T-helper 2 cell (primary cell): ENCODE results near the gene EMID1.

Source experiments
- DNase-seq, 5 experiments: peaks; one replicate each; pipeline versions ENCODE4 v3.0.0 to v3.0.0-alpha.2; 2012 to 2022

EMID1 gene

GRCh38 chr22:29195118-29195963, 10.4 kb upstream of the EMID1 start:
- no peak for DNase-seq

DNA sequence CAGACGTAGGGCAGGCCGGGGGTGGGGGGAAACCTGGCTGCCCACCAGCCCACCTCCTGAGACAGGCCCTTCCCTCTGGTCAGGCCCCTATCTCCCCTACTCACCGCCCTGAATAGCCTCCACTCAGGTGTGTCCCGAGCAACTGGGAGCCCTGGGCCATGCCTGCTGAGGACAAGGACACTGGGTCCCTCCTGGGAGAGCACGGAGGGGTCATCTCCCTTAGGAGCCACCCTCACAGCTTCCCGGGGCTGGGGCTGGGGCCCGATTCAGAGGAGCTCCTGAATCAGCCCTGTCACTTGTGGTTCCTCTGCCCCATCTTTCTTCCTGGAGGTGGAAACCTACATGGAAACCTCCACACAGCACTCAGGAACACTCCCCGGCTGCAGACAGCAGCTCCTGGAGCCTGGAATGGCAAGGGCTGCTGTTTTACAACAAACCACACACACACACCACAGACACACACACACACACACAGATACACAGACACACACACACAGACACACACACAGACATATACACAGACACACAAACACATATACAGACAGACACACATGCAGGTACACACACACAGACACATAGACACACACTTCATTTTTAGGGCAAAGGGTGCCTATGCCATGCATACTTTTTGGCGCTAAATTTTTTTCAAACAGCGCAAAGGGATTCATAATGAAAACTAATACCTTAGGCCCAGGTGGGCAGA, 9.6 kb upstream of the EMID1 start:
- no peak for DNase-seq

DNA sequence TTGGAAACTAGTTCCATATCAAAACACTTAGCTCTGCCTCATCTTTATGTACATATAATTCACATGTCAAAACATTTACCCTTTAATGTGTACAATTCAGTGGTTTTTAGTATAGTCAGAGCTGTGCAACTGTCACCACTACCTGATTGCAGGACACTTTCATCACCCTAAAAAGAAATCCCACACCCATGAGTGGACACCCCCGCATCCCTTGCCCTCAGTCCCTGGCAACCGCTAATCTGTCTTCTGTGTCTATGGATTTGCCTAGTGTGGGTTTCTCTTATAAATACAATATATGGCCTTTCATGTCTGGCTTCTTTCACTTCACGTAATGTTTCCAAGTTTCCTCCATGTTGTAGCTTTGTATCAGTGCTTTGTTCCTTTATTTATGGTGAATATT, 8.6 kb upstream of the EMID1 start:
- DNase-seq, result no peak

- no peak for DNase-seq
Observed at GRCh38 chr22:29198240-29198639, 7.5 kb upstream of the EMID1 start.

DNA sequence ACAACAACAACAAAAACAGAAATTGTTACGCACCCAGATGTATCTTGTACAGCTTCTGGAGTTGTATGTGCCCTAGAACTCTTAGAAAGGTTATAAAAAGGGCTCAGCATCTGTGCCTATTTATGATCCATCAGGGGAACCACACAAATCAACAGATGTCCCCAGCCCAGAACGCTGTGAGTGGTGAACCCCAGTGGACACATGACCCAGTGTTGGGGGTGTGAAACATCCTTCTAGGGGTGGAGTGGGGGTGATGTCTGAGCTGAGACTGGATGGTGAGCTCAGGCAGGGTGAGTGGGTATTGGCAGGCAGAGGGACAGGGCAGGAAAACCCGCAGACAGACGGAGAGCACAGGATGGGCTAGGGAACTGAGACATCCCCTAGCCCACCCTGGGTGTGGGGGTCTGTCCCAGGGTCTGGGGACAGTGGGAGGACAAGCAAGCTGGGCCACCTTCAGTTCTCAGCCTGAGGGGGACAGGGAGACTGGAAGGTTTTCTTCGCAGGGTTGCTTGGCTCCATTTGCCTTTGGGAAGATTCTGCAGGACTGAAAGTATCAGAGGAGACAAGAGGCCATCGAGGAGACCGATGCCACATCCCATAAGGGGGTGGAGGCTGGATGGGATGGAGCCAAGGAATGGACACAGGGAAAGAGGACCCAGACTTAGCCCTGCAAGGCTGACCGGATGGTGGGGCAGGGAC, 5.8 kb upstream of the EMID1 start:
- no peak for DNase-seq

- no peak for DNase-seq
Observed at GRCh38 chr22:29200901-29201300, 4.8 kb upstream of the EMID1 start.

- no peak for DNase-seq
Observed at GRCh38 chr22:29201782-29202181, 3.9 kb upstream of the EMID1 start.

DNA sequence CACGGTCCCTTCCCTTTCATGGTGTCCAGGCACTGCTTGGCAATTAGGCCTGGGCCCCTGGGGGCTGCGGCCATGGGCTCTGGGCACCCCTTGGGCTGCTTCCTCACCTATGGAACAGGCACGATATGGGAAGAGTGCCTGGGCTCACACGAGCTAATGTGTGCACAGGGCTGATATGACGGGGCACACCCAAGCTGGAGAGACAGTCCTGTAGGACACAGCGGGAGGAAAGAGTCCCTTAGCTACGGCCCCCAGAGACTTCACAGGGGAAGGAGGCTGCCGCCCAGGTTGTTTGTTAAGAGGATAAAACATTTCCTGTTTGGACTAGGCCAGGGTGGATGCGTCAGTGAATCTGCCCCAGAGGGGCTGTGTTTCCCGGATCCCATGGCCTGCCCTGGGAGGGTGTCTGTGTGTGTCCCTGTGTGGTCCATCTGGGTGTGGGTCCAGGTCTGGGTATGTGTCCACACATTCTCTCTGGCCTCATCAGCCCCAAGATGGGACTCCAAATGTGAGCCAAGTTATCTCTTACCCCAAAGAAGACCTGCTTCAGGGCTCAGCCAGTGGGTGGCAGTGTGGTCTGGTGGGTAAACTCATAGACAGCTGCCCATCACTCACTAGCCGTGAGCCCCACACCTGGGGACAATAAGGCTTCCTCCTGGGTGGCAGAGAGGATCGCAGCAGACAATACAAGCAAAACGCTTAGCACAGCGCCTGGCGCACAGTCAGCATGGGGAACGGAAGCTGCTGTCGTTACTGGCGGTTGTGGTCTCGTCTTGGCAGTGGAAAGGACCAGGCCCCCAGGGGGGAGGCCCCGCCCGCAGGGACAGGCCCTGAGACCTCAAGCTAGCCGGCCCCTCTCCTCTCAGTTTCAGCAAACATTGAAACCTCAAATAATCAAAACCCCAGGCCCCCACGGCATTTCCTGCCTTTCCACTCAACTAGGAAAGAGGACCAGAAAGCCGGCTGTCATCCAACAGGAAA, 3.2 kb upstream of the EMID1 start:
- DNase-seq, result peak in 3 of 5 experiments; percentile 12 to 93 (median 15)

GRCh38 chr22:29203488-29204454, 1.9 kb upstream of the EMID1 start:
- no peak for DNase-seq

GRCh38 chr22:29204455-29205183, 1.1 kb upstream of the EMID1 start:
- DNase-seq, result no peak

GRCh38 chr22:29205252-29205593, 473 bp upstream of the EMID1 start:
- DNase-seq, result no peak

DNA sequence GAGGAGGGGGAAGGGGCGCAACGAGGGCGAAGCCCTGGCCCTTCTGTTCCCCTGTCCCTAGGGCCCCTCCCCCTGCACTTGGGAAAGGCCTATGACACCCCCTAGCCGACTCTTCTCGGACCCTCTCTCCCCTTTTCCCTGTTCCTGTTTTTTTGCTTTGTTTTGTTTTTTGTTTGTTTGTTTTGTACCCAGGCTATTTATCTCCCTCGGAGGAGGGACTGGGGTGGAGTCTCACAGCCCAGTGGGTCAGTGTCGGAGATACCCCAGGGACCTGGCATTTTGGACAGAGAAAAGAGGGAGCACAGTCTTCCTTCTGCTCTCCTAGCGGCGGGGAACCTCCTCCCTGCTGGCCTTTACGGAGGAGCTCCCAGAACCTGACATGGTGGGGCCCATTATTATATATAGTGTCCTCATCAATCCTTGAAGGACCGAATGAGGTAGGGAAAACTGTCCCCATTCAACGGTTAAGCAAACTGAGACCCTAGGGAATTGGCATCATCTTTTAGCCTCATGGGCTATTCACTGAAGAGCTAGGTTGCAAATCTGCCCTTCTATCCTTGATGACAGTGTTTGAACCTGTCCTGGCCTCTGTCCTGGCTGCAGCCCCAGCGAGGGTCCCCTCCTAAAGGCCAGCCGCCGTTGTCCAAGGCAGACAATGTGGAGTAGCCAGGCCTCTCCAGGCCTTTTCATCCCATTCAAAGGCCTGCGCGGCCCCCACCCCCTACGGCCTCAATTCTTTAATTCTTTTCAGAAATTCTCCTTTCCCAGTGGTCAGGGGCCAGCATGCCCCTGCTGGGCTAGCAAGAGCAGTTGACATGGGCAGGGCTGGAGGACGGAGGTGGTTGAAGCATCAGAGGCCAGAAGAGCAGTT, 911 bp downstream of the EMID1 start:
- no peak for DNase-seq

GRCh38 chr22:29207243-29207550, 1.5 kb downstream of the EMID1 start:
- no peak for DNase-seq

- DNase-seq, result no peak
Observed at GRCh38 chr22:29207562-29208501, 2.1 kb downstream of the EMID1 start.

- no peak for DNase-seq
Observed at GRCh38 chr22:29208502-29208862, 2.8 kb downstream of the EMID1 start.

- DNase-seq, result no peak
Observed at GRCh38 chr22:29208879-29209623, 3.4 kb downstream of the EMID1 start.

- no peak for DNase-seq
Observed at GRCh38 chr22:29209624-29209929, 3.9 kb downstream of the EMID1 start.

GRCh38 chr22:29211066-29211465, 5.4 kb downstream of the EMID1 start:
- no peak for DNase-seq
